GM20000 (cell line): Measurements from ENCODE around the gene CCDC154.
A peak's percentile ranks its signal among the peaks of the same experiment; 100 is the strongest.

ENCODE experiments used
- DNase-seq: peaks from one replicate; pipeline ENCODE4 v3.0.0; 2012; ENCODE audit warnings: low spot score
- TF ChIP-seq, protein P1 (sequence below): IDR thresholded peaks from 2 replicates; pipeline ENCODE4 v1.5.1; 2012; ENCODE audit warnings: mild to moderate bottlenecking, control low read depth; ENCODE audit errors: extremely low read depth, missing control alignments

Gene CCDC154

DNA sequence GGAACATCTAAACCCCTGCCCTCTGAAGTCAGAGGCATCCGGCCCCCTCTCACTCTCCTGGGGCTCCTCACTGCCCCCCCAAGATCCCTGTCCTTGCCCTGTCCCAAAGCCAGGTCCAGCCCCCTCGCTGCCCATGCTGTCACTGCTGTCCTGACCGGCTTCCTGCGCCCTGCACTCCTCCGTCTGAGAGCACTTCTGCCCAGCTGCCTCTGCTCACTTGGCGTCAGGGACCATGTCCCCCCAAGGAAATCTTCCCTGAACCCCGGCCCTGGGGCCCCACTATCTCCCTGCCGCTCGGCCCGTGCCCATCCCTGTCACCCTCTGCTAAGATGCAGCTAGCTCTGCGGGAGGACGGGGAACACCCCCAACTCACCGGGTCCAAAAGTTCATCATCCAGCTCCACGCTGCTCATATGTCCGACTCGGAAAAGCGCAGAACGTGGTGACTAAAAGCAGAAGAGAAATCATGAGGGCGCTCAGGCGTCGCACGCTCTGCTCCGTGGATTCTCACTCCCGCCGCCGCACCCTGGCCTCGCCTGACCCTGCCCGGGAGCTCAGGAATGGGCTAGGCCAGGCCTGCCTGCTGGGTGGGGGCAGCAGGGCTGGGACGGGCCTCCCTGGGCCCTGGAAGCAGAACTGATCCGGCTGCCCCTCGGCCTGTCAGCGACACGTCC is 20.7 kb upstream of the CCDC154 start:
- TF ChIP-seq, protein P1, sequence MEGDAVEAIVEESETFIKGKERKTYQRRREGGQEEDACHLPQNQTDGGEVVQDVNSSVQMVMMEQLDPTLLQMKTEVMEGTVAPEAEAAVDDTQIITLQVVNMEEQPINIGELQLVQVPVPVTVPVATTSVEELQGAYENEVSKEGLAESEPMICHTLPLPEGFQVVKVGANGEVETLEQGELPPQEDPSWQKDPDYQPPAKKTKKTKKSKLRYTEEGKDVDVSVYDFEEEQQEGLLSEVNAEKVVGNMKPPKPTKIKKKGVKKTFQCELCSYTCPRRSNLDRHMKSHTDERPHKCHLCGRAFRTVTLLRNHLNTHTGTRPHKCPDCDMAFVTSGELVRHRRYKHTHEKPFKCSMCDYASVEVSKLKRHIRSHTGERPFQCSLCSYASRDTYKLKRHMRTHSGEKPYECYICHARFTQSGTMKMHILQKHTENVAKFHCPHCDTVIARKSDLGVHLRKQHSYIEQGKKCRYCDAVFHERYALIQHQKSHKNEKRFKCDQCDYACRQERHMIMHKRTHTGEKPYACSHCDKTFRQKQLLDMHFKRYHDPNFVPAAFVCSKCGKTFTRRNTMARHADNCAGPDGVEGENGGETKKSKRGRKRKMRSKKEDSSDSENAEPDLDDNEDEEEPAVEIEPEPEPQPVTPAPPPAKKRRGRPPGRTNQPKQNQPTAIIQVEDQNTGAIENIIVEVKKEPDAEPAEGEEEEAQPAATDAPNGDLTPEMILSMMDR, result no peak
- no peak for DNase-seq

DNA sequence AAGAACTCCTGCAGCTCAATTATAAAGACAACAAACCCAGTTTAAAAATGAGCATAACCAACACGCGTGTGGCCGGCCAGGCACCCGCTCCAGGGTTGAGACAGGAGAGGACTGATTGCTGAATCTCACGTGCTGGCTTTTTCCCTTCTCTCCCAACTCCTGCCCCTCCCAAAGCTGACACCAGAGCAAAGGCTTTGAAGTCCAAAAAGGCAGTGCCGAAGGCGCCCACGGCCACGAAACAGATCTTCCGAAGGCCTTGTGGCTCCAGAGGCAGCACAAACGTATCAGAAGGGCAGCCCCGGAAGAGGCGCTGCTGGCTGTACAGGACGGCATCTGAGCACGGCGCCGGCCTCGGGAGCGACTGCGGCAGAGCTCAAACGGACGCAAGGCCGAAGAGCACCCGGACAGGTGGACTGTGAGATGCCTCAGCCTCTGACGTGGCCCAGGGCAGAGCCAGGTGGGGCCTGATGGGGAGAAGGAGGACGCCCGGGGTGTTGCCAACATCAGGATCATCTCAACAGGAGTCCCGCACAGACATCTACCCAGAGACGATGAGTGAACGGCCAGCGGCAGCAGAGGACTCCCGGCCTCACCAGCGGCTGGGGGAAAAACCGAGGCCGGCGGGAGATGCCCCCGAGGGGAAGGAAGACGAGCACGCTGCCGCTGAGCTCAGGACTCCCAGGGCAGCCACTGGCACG is 20.0 kb upstream of the CCDC154 start:
- DNase-seq, result no peak
- TF ChIP-seq, protein P1, result no peak

DNA sequence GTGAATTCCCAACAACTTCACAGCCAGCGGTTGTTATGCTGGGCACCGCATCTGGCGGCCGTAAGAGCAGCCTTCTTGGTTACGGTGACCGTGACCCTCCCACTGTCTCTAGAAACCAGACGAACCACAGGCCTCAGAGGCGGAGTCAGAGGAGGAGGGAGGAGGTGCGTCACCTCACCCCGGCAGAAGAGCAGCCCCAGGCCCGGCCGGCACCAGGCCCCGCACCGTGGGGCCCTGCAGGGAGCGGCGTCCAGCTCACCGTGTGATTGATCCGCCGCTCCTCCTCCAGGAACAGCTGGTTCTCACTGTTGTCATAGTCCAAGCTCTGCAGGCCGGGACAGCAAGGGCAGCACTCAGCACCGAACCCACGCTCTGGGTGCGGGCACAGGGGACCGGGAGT is 16.8 kb upstream of the CCDC154 start:
- TF ChIP-seq, protein P1, result no peak
- no peak for DNase-seq

DNA sequence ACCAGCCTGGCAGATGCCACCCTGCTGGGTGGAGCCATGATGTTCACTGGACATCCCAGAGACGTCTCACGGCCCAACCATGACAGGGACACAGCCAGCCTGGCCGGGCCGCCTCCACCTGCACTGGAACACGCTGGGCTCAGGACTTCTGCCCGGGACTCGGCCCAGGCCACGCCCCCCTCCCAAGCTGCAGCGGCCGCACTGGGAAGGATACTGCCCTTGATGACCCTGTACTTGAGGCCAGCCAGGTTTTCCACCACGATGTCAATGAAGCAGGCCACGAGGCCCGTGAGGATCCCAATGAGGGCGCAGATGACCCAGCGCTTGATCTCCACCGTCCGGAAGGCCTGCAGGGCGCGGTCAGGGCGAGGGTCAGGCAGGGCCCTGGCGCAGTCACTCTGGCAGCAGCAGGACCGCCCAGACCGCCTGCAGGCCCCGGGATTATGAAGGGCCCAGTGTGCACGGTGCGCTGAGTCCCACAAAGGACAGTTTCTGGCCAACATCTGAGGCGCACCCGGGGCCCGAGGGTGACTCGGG is 16.3 kb upstream of the CCDC154 start:
- DNase-seq, result no peak
- TF ChIP-seq, protein P1, result no peak

DNA sequence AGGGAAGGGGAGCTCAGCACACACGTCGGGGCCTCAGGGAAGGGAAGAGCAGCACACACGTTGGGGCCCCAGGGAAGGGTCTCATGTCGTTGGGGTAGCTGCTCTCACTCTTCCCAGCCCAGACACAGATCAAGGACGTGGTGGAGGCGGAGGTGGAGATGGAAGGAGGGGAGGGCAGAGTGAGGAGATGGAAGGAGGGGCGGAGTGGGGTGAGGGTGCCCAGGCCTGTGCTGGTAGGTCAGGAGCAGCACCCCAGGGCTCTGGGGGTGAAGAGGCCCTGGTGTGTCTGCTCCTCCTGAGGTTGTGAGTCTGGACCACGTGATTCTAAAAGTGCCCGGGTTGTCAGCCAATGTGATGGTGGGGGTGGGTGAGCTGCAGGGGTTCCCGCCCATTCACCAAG is 15.6 kb upstream of the CCDC154 start:
- DNase-seq, result no peak
- TF ChIP-seq, protein P1, result no peak

DNA sequence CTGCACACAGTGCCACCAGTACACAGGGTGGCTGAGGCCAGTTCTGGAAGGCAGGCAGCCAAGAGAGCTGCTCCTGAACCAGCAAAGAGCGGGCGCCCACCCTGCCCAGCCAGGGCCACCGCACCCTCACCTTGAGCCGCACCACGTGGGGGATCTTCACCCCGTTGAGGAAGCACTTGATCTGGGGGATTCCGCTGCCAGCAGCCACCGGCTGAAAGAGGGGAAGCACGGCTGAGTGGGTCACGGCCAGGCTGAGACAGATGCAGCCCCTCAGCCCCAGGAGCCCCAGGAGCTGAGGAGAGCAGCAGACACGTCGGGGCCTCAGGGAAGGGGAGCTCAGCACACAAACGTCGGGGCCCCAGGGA is 14.6 kb upstream of the CCDC154 start:
- TF ChIP-seq, protein P1, result no peak
- peak; percentile 83 for DNase-seq

DNA sequence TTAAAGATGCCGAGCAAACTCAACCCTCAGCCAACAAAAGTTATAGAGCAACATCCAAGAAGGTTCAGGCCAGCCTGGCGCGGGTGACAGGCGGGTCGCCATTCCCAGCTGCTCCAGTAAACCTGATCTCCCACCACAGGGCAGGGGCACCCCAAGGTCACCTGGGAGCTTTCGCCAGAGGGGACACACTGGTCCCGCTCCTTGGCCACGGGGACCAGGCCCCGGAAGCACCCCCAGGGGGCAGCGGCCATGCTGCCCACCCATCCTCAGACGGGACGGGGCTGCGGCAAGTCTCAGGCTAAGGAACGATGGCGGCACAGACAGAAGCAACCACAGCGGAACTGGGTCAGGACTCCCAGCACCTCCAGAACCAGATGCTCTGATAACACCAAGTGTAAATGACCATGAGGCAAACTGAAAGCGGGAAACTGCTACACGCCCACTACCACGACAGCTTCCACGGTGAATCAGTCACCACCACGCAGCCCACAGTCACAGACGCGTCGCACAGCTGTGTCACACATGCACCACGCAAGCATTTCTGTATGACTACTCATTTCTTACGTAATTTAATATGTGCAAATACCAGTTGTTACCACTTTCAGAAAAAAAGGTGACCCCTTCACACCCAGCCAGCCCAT is 14.1 kb upstream of the CCDC154 start:
- no peak for DNase-seq

More for the DNA sequence above, 14.1 kb upstream of the CCDC154 start:
- TF ChIP-seq, protein P1, result no peak
